ENCODE data around the gene RUBCN.

- TF ChIP-seq CTCF (IDR thresholded peaks at IDR 0.05) (no peak), POLR2A (IDR thresholded peaks at IDR 0.05) (no peak), EP300 (IDR thresholded peaks at IDR 0.05) (peak in 1 of 2 donors; percentile 49)
Measured at GRCh38 chr3:197692641-197693040, 44.1 kb downstream of the RUBCN start.

Data from tibial nerve (tissue), 4 donors.